ENCODE data around the gene RAB13.

The RAB13 gene

DNA sequence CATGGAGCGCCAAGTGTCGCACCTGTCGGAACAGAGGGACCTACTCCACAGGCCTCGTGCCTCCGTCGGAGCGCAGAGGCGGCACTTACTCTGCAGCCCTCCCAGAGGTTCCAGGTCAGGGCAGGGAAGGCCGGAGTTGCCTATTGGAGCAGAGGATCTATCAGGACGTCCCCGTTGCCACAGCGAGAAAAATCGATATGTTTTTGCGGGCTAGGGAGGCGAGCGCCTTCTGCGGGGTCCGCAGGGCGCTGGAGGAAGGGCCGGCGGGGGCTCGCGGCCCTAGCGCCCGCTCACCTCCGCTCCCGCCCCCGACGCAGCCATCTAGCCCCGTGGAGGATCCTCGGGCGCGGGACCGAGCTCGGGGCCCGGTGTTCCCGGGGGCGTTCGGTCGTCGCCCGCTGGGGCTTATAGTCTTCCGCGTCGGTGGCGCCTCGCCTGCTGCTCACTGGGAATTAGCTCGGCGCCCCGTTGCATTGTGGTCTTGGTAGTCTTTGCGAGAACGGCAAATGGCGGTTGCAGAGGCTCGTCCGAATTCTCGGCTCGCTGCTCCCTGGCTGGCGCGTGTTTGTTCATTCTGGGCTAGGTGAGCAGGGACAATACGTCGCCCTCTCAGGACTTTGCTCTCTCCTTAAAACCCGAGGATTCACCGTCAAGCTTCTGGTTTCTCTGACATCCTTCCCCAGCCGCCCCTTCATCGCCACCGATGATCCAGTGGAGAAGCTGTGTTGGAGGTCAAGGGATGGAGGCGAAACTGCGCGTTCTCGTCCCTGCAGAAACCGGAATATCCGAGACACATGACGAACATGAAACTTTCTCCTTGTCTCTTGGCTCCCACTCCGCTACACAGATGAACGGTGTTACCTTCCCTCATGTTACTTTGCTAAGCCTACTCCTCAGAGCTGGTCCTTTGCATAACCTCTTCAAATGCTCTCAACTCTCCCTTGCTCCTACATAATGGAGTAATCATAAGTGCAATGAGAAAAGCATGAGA is 8.6 kb downstream of the RAB13 start, which contains the start of gene JTB:
JTB (minus strand) TSS at position 425 of the 991 bp plus-strand sequence; CDS start at position 3, 422 bp downstream.
- DNase-seq: peak; percentile 95

DNA sequence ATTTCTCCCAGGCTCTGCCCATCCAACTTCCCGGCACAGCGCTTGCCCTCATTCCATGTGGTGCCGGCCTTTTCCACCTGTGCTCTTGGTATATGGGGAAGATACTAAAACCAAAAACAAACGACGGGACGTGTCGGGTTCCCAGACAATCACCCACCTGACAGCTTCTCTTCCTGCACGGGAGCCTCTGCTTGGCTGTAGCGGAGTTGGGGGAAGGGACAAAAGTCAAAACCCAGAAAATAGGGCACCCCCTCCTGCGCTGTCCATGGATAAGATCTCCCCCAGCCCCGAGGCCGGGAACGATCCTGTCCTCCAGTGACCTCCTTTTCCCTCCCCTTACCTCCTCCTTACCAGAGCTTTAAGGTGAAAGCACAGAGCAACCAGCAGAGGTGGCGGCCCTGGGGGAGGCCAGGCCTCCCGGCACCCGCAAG is 9.3 kb downstream of the RAB13 start:
- peak; percentile 63 for DNase-seq

DNA sequence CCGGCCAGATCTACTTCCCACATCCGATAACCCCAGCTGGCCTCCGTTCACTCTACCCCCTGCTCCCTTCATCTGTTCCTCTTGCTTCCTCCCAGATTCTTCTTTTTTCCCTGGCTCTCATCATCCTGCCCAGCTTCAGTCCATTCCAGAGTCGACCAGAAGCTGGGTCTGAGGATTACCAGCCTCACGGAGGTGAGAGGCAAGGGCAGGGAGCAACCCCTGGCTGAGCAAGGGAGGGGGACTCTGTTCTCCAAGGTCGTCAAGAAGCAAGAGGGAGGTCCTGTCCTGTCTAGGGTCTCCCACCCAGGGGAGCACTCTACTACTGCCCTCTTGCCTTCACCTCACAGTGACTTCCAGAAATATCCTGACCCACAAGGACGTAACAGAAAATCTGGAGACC is 12.6 kb downstream of the RAB13 start:
- no peak for DNase-seq

DNA sequence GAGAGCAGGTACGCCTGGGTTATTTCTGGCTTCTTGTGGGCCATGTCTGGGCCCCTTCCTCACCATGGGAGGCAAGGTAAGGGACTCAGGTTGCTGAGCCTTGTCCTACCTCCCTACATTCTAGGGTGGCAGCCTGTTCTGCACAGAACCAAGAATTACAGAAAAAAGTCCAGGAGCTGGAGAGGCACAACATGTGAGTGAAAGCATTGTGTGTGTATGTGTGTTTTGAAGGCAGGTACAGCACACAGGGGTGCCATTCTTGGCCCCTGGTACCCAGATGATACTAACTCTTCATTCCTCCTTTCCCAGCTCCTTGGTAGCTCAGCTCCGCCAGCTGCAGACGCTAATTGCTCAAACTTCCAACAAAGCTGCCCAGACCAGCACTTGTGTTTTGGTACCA is 13.1 kb downstream of the RAB13 start:
- no peak for DNase-seq

DNA sequence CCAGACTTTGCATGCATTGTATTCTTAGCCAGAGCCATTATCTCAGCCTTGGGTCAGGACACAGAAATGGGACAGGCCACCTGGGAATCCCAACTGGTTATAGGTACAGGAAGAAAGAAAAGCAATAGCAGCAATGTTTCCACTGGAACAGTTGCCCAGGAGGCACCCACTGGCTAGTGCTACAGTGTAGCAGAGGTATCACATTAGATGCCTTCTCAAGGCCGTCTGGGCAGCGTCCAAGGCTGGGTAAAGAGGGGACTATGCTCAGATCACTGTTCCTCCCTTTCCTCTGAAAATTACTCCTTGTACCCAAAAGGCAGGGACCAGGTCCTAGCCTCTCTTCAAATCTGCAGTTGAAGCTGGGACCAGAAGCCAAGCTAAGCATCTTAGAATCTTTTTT is 15.8 kb downstream of the RAB13 start:
- DNase-seq: no peak

DNA sequence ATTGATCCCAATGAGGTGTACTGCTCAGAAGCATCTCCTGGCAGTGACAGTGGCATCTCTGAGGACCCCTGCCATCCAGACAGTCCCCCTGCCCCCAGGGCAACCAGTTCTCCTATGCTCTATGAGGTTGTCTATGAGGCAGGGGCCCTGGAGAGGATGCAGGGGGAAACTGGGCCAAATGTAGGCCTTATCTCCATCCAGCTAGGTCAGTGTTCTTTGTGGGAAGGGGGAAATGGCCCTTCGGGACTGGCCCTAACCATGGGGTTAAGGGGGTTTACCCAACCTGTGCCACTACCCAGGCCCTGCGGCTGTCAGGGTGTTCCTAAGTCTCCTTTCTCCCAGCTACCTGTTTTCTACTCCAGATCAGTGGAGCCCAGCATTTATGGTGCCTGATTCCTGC is 17.2 kb downstream of the RAB13 start:
- no peak for DNase-seq

GRCh38 chr1:153968408-153968807 is 17.7 kb downstream of the RAB13 start:
- peak; percentile 52 for DNase-seq

- DNase-seq: no peak
These were observed 18.2 kb downstream of the RAB13 start for GRCh38 chr1:153968000-153968363.

- DNase-seq: peak; percentile 99
These were observed 18.8 kb downstream of the RAB13 start, which contains the start of gene CREB3L4 for GRCh38 chr1:153967107-153967999. Gene CREB3L4, plus strand, starts transcription at chr1:153967902. Its CDS starts 624 bp downstream, at chr1:153968526.

GRCh38 chr1:153963850-153964331 is 22.2 kb downstream of the RAB13 start:
- peak; percentile 52 for DNase-seq

DNA sequence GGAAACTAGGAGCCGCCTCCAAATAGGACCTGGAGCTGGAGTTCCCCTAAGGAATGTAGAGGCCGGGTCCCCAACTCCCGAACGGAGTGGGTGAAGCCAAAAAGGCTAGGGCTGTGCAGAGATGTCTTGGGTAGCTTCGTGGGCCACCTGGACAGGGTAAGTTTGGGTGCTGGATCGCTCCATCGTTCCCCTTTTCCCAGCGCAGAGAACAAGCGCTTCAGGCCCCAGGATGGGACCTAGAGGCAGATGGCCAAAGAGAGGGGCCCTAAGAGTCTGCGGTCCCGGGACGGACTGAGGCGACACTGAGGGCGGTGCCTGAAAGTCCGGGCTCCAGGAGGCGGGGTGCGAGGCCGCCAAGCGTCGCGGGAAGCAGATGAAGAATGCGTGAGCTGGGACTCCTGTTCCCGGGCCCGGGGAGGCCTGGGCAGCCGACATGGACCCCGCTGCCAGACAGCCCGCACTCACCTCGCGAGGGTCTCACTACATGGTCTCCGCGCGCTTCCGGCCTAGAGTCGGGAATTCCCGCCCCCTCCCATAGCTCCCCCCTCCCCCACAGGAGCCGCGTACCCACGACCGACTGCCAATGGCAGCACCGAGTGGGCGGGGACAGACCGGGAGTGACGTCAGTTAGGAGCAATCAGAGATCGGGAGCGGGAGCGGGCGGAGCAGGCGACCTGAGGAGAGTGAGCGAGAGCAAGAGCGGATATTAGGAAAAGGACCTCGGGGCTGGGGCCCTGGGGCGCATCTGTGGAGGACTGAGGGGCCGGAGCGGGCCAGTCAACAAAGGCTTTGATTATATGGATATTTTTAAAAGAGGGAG is 22.9 kb downstream of the RAB13 start, which contains the start of gene SLC39A1:
SLC39A1 (minus strand) TSS at position 508 of the 820 bp plus-strand sequence. CDS start 822 bp downstream, outside the sequence.
- DNase-seq: peak; percentile 99

DNA sequence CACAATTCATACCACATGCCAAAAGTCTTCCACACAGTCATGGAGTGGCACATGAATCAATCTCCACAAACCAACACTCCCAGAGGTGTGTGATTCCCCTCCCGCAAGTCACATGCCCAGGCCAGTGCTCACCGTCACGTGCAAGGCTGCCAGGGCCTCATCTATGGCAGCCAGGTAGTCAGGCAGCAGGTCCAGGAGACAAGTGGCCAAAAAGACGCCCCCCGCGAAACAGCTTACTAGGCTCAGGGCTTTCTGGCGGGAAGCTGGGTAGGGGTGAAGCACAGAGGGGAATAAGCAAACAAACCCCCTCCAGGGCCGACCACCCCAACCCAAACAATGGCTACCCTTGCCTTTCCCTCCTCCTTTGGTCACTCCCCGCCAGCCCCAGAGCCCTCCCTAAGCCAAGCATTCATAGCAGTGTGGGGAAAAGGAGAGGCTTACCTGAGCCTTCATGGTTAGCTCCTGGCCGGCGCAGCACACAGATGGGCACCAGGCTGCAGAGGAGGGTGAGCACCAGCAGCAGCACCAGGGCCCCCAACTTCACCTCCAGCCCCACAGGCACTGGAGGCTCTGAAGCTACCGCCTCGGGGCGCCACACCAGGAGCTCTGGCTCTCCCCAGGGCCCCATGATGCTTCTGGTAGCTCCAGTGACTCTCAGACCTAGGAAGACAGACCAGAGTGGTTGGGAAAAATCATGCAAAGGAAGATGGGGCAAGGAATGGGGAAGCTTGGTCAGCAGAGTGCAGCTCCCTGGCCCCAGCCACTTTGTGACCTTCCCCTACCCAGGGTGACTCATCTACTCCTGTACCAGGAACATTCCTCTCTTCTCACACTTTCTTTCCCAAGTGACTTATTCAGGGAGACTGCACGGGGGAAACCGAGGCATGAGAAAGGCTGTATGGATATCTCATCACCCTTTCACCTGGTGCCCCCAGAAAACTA is 23.8 kb downstream of the RAB13 start:
- DNase-seq: peak; percentile 31

DNA sequence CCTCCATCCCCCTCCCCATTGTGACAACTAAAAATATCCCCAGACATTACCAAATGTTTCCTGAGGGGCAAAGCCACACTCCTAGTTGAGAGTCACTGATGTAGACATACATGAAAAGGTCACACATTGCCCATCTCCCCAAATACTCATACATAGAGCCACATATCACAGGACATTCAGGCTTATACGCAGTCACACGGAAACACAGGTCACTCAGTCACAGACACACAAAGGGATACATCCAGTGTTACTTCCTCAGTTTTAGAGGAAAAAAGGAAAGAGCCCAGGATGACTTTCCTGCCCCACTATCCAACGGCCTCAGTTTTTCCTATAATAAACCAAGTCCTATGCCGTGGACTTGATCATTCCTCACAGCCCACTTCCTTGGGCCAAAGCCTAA is 24.7 kb downstream of the RAB13 start:
- DNase-seq: no peak

DNA sequence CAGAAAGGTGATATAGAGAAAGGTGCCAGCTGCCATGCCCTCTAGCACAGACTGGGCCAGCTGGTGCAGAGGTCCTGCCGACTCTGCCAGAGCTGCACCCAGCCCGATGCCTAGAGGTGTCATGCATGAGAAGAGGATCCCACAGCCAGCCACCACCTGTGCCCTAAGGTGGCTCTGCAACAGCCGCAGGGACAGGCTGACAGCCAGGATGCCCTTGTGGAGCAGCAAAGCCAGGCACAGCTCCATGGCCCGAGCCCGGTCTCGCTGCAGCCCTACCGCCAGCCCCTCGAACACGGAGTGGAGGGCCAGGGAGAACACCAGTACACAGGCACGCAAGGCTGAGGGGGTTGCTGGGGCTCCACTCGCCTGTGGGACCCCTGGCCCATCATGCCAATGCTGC is 25.9 kb downstream of the RAB13 start:
- no peak for DNase-seq

- DNase-seq: peak; percentile 36
These were observed 26.7 kb downstream of the RAB13 start for GRCh38 chr1:153959454-153959853.

DNA sequence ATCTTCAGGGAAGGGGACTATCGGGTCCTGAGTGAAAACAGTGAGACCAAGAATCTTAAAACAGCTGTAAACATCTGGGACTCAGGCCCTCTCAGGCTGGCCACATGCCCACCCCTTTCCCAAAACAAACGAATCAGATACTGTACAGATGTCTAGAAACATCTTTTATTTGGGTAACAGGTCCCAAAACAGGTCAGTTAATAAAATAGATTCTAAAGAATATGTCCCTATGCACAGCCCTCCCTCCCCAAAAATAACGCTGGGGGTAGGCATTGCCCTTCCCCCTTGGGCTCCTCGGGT is 27.2 kb downstream of the RAB13 start:
- DNase-seq: no peak

DNA sequence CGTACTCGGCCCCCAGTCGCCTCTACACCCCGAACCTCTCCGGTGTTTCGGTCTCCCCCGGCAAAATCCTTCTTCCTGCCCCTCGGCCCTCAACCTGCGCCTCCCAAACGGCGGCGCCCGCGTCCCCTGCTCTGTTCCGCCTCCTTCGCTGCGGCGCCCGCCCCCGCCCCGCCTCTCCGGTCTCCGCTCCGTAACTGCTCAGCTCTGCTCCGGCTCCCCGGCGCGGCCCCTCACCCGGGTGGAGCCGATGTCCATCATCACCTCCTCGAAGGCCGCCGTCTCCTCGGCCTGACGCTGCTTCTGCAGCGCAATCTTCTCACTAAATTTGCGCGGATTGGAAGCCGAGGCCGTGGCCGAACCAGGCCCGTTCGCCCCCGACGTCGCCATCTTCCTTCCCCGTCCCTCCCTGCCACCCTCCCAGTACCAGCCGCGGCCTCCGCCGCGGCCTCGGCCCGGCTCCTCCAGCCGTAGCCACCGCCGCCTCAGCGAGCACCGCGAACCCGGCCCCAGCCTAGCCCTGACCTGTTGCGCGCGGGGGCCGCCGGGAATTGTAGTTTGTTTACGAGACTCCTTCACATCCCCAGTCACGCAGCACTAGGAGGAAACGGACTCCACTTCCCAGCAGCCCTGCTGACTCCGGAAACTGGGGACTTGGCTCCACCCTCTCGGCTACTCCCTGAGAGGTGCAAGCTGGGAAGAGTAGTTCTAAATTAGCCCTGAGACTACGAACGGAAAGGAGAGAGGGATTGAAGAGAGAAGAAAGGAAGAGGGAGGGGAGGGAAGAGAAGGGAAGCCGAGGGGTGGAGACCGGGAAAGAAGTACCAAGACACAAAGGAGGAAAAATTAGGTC is 27.8 kb downstream of the RAB13 start, which contains the start of gene CRTC2:
CRTC2 (minus strand) TSS at position 502 of the 850 bp plus-strand sequence; CDS start at position 387, 115 bp downstream.
- DNase-seq: peak; percentile 100

DNA sequence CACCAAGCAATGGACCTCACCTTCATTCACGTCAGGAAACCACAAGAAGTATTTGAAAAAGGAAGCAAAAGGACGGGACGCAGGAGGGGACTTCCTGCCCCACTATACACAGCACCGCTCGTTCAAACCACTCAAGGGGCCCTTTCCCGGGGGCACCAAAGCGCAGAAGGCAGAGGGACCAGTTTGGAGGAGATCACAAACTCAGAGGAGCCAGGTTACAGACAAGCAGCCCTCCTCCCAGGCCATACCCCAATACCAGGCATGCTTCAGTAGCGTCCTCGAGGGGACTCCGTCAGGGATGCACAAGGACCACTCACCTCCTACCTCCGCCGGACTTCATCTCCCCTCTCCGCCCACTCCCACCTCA is 28.4 kb downstream of the RAB13 start:
- peak; percentile 56 for DNase-seq

DNA sequence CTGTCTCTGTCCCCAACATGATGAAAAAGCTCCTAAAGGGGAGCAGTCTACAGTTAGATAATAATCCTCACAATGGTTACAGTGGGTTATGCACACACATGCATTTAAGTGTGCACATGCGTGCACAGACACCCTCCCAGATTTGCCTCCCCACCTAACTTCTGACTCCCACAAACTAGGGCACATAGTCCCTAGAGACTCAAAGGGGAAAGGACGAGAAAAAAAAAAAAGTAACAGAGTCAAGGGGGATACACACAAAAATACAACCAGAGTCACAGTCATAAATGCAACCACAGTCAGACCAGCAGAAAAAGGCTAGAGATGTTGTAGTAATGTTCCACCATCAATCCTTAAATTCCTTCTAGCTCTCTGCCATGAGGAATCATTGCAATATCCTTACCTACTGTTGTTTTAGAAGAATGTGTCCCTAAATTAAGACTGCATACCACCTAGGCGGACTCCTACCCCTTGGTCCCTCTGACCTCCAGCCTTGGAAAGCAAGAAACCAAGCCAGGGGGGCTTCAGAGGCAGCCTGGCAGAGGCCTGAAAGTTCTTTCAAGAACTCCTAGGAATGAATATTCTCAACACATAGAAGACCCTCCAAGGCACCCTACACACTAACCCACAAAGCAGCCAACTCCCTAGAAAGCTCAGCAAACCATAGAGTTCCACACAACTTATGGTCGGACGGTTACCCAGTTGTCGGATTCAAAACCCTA is 29.0 kb downstream of the RAB13 start:
- DNase-seq: no peak

All from hematopoietic multipotent progenitor cell treated with erythropoietin and hydrocortisone succinate and interleukin-3 and kit ligand, for 4 days (in vitro differentiated cells).